GM19452 (cell line): ENCODE results near the gene OSBPL3.

Experiments used
- ATAC-seq: cut with Tn5 transposase; IDR thresholded peaks from one replicate; pipeline ENCODE4 v1.9.1; 2021; ENCODE audit not compliant: unreplicated experiment

The OSBPL3 gene

DNA sequence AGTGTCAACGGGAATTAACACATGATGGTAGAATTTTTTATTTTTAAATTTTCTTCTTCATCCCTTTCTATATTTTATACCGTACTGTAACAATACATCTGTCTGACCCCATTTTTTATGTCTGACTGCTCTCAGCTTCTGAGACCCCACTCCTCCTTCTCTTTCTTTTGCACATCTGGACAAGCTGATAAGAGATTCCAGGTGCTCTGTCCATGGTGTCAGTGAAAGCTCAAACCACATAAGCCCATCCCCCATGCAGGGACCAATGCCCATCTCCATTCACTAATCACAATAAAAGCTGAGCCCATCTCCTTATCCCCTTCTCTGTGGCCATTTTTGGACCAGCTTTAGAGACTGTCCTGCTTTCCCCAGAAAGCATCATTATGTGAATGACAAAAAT lies 231.5 kb downstream of the OSBPL3 start:
- no peak for ATAC-seq
